HEK293 (cell line): ENCODE results near the gene EPS8L3.

Experiments
- CTCF ChIA-PET: fragments of 350-600 bp; formaldehyde crosslinking; extraction: SDS; loops from one replicate; lab custom pipeline; 2021; ENCODE audit warnings: antibody characterized with exemption; lab: Yijun Ruan, JAX
- POLR2A ChIA-PET: fragments of 300-600 bp; formaldehyde crosslinking; extraction: SDS; loops from one replicate; lab custom pipeline; 2020; ENCODE audit warnings: antibody characterized with exemption, inconsistent platforms; lab: Yijun Ruan, JAX
- H3K27ac ChIP-seq: fragments of 200-500 bp; sonication (Bioruptor generic); 2 replicates; pipeline ENCODE4 v1.5.1; 2014; ENCODE audit warnings: low read depth, low read length, control low read depth, inconsistent platforms; ENCODE audit errors: extremely low read depth
- H3K36me3 ChIP-seq, 2 experiments: fragments of 200-500 bp in 1 of 2; sonication (Bioruptor generic) in 1 of 2; 1 replicate in 1 of 2; 2 replicates in 1 of 2; pipeline ENCODE4 v1.5.1; 2014 to 2017; ENCODE audit warnings: inconsistent platforms in 2 of 2, low read length in 2 of 2; ENCODE audit not compliant: control insufficient read depth in 2 of 2, insufficient read depth in 1 of 2
- H3K4me1 ChIP-seq: fragments of 200-500 bp; sonication (Bioruptor generic); 2 replicates; pipeline ENCODE4 v1.5.1; 2014; ENCODE audit warnings: mild to moderate bottlenecking, low read length, inconsistent platforms; ENCODE audit not compliant: control insufficient read depth, insufficient read depth
- H3K4me3 ChIP-seq: 2 replicates; pipeline ENCODE4 v1.5.1; 2011; ENCODE audit warnings: low read depth, mild to moderate bottlenecking, control low read depth, low read length, moderate library complexity
- H3K9me3 ChIP-seq: fragments of 200-500 bp; sonication (Bioruptor generic); 2 replicates; pipeline ENCODE4 v1.5.1; 2014; ENCODE audit warnings: low read depth, low read length, inconsistent platforms; ENCODE audit not compliant: control insufficient read depth, insufficient read depth
- CTCF ChIP-seq: fragments of 450-650 bp; formaldehyde crosslinking; IDR thresholded peaks from 2 replicates; pipeline ENCODE4 v1.5.1; 2016; ENCODE audit warnings: missing biosample characterization, missing genetic modification characterization
- TSHZ1 ChIP-seq: fragments of 450-650 bp; formaldehyde crosslinking; IDR thresholded peaks from 2 replicates; pipeline ENCODE4 v1.5.1; 2016; ENCODE audit warnings: missing biosample characterization, missing genetic modification characterization, borderline replicate concordance
- ZBTB10 ChIP-seq: fragments of 450-650 bp; formaldehyde crosslinking; IDR thresholded peaks from 2 replicates; pipeline ENCODE4 v1.5.1; 2016; ENCODE audit warnings: missing biosample characterization, missing genetic modification characterization
- ZEB2 ChIP-seq: fragments of 450-650 bp; formaldehyde crosslinking; IDR thresholded peaks from 2 replicates; pipeline ENCODE4 v1.5.1; 2016; ENCODE audit warnings: missing biosample characterization, missing genetic modification characterization
- ZFHX2 ChIP-seq: fragments of 450-650 bp; formaldehyde crosslinking; conservative IDR thresholded peaks from 2 replicates; pipeline ENCODE4 v1.5.1; 2016; ENCODE audit warnings: missing biosample characterization, missing genetic modification characterization
- ZFP69B ChIP-seq: fragments of 450-650 bp; formaldehyde crosslinking; IDR thresholded peaks from 2 replicates; pipeline ENCODE4 v1.5.1; 2016; ENCODE audit warnings: missing biosample characterization, missing genetic modification characterization
- ZIC2 ChIP-seq: fragments of 450-650 bp; formaldehyde crosslinking; IDR thresholded peaks from 2 replicates; pipeline ENCODE4 v1.5.1; 2016; ENCODE audit warnings: missing biosample characterization, missing genetic modification characterization
- ZNF26 ChIP-seq: fragments of 450-650 bp; formaldehyde crosslinking; IDR thresholded peaks from 2 replicates; pipeline ENCODE4 v1.5.1; 2016; ENCODE audit warnings: missing biosample characterization, missing genetic modification characterization
- ZNF501 ChIP-seq: fragments of 450-650 bp; formaldehyde crosslinking; IDR thresholded peaks from 2 replicates; pipeline ENCODE4 v1.5.1; 2016; ENCODE audit warnings: missing biosample characterization, missing genetic modification characterization

Gene EPS8L3

GRCh38 chr1:109796484-109797302 lies 33.0 kb upstream of the EPS8L3 start (continued):
- TF ChIP-seq ZBTB10 (tag by site-specific recombination) = no peak

GRCh38 chr1:109794319-109795132 lies 30.8 kb upstream of the EPS8L3 start:
- Histone ChIP-seq H3K4me1 (peaks cover 3% of the 10 kb centered on the region; the same call in 1 of the 2 replicates), H3K9me3 (no peaks in the 10 kb centered on the region), H3K36me3 (no peaks in the 10 kb centered on the region), H3K27ac (no peak overlapping the region), H3K4me3 (no peak overlapping the region)
- POLR2A ChIA-PET = interaction anchor here (0.6 kb wide), 1 partner anchor 34 kb away, joined by 5 read pairs; no protein-coding TSS in a partner anchor
- CTCF ChIA-PET = interaction anchor here (1.0 to 4.6 kb wide), 3 partner anchors 9 to 190 kb away, joined by 3 to 59 read pairs (median 4); partner anchors contain the start of gene AHCYL1
- TF ChIP-seq ZEB2 (tag by site-specific recombination) (no peak), TSHZ1 (tag by site-specific recombination) (no peak), ZFP69B (tag by site-specific recombination) (no peak), CTCF (tag by site-specific recombination) (no peak), ZNF501 (tag by site-specific recombination) (no peak), ZIC2 (tag by site-specific recombination) (peak; percentile 10; the same call in 1 of the 2 replicates), ZFHX2 (tag by site-specific recombination) (peak; percentile 40; the same call in 1 of the 2 replicates), ZNF26 (no peak)
